Stimulated activated CD4-positive, alpha-beta T cell treated with anti-CD3 and anti-CD28 coated beads, Interleukin-4, amount 100 ng/mL, for 4 hours (primary cell): ENCODE measurements around the gene GDI1.

ENCODE experiments used
- DNase-seq, 2 experiments: peaks; one replicate each; pipeline ENCODE4 v3.0.0-alpha.2; 2020

Gene GDI1

DNA sequence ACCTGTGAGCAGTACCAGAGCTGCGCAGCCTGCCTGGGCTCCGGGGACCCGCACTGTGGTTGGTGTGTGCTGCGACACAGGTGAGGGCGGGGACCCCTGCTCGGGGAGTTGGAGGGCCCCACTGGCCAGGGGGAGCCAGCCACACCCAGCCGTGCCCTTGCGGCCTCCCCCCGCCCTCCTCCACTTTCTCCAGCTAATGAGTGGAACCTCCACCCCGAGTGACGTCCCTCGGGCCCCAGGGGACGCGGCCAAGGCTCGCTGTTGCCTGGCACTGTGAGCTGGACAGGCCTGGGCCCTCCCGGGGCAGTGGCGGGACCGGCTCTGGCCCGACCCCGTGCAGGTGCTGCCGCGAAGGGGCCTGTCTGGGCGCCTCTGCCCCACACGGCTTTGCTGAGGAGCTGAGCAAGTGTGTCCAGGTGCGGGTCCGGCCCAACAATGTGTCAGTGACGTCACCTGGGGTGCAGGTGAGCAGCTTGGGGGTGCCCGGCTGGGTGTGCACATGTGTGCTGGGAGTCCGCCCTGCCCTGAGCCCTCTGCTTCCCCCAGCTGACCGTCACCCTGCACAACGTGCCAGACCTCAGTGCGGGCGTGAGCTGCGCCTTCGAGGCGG lies 26.8 kb downstream of the GDI1 start:
- no peak for DNase-seq

DNA sequence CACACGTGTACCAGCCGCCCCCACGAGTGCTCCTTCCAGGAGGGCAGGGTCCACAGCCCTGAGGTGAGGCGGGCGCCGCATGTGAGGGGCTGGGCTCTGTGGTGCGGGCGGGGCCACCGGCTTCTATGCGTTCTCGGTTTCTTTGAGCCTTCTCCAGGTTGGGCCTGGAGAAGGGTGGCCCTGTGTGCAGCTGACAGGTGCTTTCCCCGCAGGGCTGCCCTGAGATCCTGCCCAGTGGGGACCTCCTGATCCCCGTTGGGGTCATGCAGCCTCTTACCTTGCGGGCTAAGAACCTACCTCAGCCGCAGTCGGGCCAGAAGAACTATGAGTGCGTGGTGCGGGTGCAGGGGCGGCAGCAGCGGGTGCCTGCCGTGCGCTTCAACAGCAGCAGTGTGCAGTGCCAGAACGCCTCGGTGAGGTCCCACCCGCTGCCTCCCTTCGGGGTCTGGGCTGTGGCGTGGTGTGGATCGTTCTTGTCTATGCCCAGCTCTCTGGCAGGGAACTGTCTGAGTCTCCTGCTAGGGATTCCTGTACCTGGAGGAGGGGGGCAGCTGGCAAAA lies 27.9 kb downstream of the GDI1 start:
- no peak for DNase-seq

DNA sequence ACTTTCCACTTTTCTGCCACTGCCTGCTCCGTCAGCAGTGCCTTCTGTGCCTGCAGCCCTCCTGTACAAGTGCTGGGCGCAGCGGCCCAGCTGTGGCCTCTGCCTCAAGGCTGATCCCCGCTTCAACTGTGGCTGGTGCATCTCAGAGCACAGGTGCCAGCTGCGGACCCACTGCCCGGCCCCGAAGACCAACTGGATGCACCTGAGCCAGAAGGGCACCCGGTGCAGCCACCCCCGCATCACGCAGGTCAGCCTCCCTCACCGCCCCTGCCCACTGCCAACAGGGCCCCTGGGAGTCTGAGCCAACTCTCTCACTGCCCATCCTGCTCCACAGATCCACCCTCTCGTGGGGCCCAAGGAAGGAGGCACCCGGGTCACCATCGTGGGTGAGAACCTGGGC lies 28.6 kb downstream of the GDI1 start:
- DNase-seq, result no peak

GRCh38 chrX:154466036-154466435 lies 29.1 kb downstream of the GDI1 start:
- no peak for DNase-seq

GRCh38 chrX:154466907-154467306 lies 30.0 kb downstream of the GDI1 start:
- DNase-seq, result no peak

DNA sequence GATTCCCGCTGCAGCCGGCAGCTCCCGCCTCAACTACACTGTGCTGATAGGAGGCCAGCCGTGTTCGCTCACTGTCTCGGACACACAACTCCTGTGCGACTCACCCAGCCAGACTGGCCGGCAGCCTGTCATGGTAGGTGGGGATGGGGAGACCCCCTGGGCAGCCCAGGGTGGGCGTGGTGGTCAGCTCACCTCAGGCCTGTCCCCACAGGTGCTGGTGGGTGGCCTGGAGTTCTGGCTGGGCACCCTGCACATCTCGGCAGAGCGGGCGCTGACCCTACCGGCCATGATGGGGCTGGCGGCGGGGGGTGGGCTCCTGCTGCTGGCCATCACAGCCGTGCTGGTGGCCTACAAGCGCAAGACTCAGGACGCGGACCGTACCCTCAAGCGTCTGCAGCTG lies 30.6 kb downstream of the GDI1 start:
- DNase-seq, result no peak

GRCh38 chrX:154468217-154468616 lies 31.3 kb downstream of the GDI1 start:
- no peak for DNase-seq

GRCh38 chrX:154469114-154469513 lies 32.2 kb downstream of the GDI1 start:
- no peak for DNase-seq

DNA sequence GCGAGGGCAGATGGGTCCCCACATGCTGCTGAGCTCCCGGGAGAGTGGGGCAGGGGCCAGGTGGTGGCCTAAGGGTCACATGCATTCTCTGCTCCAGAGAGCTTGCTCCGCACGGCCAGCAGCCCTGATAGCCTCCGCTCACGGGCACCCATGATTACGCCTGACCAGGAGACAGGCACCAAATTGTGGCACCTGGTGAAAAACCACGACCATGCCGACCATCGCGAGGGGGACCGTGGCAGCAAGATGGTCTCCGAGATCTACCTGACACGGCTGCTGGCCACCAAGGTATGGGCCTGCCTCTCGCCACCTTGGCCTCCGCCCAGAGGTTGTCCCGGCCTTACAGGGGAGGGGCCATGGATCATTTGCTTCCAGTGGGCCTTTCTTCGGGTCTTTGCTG lies 32.9 kb downstream of the GDI1 start:
- no peak for DNase-seq

DNA sequence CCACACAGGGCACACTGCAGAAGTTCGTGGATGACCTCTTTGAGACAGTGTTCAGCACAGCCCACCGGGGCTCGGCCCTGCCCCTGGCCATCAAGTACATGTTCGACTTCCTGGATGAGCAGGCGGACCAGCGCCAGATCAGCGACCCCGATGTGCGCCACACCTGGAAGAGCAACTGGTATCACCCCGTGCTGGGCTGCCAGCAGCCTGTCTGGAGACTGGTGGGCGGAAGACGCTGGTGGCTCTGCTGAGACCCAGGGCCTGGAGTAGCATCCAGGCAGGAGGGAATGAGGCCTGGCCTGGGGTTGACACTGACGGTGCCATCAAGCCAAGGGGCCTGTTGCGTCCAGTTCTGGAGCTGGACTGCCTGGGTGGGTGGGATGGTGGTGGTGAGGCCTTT lies 33.5 kb downstream of the GDI1 start:
- no peak for DNase-seq

DNA sequence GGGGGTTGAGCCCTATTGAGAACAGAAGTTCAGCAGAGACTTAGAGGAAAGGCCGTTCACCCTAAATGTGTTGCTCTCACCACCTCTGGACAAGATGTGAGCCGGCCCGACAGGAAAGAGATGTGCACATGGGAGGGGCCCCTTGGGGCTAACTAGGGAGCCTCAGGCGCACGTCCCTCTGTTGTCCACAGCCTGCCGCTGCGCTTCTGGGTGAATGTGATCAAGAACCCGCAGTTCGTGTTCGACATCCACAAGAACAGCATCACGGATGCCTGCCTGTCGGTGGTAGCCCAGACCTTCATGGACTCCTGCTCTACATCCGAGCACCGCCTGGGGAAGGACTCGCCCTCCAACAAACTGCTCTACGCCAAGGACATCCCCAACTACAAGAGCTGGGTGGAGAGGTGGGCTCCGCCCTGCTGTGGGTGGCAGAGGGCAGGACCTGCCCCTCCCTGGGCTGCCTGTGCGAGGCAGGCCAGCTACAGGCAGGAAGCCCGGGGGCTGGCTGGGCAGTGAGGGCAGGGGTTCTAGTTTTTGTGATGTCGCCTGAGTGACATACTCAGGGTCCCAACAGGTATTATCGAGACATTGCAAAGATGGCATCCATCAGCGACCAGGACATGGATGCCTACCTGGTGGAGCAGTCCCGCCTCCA lies 34.1 kb downstream of the GDI1 start:
- DNase-seq, result no peak

DNA sequence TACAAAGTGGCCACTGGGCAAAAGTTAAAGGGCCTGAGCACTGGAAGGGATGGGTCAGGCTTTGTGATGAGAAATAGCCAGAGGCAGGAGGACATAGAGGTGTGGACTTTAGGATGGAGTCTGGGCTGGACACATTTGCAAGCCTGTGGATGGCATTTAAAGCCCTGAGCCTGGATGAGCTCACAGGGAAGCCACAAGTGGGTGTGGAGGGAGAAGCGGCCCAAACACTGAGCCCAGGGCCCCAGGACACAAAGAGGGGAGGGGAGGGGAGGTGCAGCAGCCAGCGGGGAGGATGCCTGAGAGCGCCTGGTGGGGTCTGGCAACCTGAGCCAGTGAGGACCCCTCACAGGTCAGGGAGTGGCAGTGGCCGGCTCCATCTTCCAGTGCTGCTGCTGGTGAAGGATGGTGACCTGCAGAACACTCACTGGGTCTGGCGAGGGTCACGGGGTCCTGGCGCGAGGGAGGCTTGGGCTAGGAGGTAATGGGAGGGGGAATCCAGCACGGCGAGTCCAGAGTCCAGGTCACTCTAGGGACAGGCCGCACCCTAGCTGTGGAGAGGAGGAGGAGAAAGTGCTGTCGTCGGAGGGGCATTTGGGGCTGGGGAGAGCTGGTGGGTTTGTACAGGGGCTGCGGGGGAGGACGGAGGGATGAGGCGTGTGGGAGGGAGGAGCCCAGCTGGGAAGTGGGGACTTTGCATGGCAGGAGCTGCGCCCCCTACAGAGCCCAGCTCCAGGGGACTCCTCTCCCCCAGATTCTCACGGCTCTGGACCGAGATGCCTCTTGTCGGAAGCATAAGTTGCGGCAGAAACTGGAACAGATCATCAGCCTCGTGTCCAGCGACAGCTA lies 35.1 kb downstream of the GDI1 start:
- DNase-seq, result no peak

- DNase-seq, result no peak
Observed at GRCh38 chrX:154472685-154473632, 36.0 kb downstream of the GDI1 start.

DNA sequence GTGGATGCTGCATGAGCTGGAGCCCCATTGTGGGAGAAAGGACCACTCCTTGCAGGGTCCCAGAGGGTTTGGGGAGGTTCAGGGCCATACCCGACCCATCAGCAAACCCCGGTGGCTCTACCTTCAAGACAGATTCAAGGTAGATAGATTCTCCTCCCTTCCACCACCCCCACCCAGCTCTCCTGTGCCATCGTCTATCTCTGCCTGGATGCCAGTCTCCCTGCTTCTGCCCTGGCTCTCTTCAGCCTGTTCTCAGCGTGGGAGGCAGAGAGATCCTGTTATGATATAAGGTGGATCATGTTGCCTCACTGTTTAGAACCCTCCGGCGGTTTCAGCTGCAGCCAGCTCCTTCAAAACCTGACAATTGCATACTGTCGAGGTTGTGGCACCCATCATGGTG lies 36.7 kb downstream of the GDI1 start:
- DNase-seq, result no peak

DNA sequence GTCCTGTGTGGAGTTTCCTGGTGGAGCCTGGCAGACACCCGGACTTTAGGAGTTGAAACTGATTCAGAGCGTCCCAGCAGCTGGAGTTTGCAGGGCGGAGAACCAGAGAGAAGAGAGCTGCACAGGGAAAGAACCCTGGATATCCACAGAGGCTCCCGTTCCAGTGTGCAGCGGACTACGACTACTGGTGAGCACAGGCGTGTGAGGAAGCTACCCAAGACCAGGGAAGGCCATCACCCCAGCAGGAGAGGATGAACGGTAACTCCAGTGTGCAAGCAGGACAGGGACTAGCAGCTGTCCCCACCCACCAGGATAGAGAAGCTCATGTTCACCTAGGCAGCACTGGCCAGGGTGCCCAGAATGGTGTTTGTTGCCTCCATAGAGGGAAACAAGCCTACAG lies 39.9 kb downstream of the GDI1 start:
- no peak for DNase-seq

DNA sequence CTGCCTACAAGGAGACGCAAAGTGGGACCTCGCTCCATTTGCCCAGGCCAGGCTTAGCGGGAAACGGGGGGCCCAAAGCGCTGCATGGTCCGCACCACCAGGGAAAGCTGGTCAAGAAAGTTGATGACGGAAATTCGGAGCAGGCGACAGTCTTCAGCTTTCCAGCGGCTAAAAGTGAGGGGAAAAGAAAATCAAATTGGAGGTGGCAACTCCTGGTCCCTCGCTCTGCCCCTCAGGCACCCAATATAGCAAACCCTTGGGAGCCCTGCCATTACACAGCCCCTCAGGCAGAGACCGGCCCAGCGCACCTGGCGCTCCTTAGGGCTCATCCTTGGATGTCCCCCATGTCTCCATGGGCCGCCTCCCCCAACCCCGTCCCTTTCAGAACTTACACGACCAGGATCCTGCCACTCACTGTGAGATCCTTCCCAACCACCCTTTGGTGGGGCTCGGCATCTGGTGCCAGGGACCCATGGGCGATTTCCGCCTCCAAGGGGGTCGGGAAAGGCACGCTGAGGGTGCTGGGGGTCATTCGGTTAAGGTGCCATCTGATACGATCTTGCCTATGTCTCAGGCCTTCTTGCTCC lies 41.0 kb downstream of the GDI1 start:
- no peak for DNase-seq

DNA sequence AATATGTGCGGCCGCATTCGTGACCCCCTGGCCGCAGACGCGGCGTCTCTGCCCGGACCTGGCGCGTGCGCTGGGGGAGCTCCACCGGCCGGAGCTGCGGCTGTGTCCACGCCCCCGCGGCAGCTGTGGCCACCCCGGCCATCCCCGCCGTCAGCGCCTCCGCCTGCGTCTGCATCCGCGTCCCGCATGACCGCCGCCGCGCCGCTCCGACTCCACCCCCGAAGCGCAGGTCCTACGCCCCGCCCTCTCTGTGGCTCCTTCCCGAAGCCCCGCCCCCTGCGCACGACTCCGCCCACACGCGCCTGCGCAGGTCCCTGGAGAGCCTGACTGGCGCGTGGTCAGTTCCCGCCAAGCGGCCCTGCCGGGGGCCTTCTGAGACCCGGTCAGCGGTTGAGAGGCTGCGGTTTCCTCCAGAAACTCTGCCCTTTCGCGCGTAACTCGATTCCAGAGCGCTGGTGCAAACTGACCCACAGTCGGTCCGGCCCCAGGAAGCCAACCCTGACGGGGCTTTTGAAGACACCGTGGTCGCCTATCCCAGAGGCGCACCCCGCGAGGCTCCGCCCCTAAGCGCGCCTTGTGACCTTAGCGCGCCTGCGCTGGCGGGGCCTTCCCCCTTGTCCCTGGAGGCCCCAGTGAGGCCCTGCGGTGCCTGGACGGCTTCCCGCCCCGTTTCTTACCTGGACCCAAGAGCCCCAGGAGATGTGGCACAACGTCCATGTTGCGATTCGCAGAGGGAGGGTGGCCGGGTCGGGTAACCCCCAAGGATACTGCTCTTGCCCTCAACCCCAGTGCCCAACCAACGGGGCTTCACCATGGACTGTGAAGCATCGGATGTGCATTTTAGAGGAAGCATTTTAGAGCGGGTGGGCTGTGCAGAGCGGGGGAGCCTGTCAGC lies 42.0 kb downstream of the GDI1 start, which contains the start of gene LAGE3:
Gene LAGE3 (minus strand): TSS at position 554 of the 895 bp plus-strand sequence. CDS start 366 bp downstream, at position 188.
- peak; percentile 89 to 92 for DNase-seq

DNA sequence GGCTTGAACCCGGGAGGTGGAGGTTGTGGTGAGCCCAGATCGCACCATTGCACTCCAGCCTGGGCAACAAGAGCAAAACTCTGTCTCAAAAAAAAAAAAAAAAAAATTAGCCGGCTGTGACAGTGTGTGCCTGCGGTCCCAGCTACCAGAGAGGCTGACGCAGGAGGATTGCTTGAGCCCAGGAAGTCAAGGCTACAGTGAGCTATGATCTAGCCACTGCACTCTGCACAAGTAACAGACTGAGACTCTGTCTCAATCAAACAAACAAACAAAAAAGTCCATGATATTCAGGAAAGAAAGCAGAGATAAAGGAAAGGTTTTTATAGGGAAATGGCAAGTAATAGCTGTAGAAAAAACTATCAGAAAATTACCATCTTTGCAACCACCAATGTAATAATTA lies 44.2 kb downstream of the GDI1 start:
- DNase-seq, result no peak

DNA sequence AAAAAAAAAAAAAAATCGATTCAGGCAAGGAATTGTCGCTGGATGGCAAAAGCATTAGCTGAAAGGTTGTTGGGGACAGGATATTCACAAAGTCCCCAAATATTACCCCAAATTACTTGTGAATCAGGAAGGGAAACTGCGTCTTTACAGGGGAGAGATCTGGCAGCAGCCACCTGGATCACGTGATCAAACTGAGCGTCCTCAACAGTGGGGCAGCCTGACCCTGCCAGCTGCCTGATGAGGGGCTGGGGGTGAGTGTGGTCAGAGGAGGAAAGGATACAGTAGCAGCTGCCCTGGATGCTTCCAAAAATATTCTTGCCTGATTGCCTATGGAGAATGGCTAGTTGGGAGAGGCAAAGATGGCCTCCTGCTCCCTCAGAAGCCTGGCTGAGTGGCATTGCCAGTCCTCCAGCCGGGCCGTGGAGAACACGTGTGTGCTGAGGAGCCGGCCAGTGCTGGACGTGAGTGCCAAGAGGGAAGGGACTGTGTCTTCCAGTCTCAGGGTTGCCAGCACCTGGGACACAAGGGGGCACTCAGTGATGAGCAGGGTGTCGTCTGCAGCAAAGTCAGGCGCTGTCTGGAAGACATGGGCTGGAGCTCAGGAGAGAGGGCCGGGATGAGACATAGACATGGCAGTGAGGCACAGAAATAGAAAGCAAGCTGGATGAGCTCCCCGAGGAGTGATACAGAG lies 45.1 kb downstream of the GDI1 start:
- no peak for DNase-seq

DNA sequence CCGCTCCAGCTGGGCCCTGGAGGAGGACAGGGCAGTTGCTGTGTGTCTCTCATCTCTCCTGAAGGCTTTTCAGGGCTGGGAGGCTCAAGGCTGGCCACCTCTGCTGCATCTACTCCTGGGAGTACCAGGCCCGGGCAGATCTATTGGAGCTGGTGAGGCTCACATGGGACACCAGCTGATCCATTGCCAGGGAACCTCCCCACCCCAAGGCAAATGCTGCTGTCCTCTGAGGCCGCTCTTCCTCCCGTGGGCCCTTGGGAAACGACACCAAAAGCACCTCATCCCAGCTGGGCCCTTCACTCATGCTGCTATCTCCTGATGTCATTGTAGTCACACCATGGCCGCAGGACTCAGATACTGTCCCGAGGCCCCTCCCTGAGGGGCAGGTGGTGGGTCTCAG lies 45.8 kb downstream of the GDI1 start:
- DNase-seq, result no peak
